GM21723 (cell line): ENCODE data around the gene MAPK1.
"Not testable (repeated sequence)": the region's sequence is repeated elsewhere in the genome, so short reads cannot be mapped to it uniquely, and the experiment has no call there.

ENCODE experiments used
- ATAC-seq: cut with Tn5 transposase; IDR thresholded peaks from one replicate; pipeline ENCODE4 v1.9.1; 2021; ENCODE audit warnings: mild to moderate bottlenecking, moderate library complexity; ENCODE audit not compliant: unreplicated experiment

The MAPK1 gene

GRCh38 chr22:21793716-21794115 is 73.7 kb downstream of the MAPK1 start:
- ATAC-seq, result not testable (repeated sequence)

- ATAC-seq, result peak; percentile 61
Observed at GRCh38 chr22:21791635-21792625, 75.5 kb downstream of the MAPK1 start.

- ATAC-seq, result not testable (repeated sequence)
Observed at GRCh38 chr22:21790849-21791610, 76.4 kb downstream of the MAPK1 start.

GRCh38 chr22:21790359-21790758 is 77.1 kb downstream of the MAPK1 start:
- ATAC-seq, result no peak

- ATAC-seq, result not testable (repeated sequence)
Observed at GRCh38 chr22:21787565-21787964, 79.9 kb downstream of the MAPK1 start.

- ATAC-seq, result no peak
Observed at GRCh38 chr22:21780259-21780658, 87.2 kb downstream of the MAPK1 start.

- ATAC-seq, result no peak
Observed at GRCh38 chr22:21779444-21779843, 88.0 kb downstream of the MAPK1 start.

- ATAC-seq, result no peak
Observed at GRCh38 chr22:21778705-21779363, 88.6 kb downstream of the MAPK1 start.

- no peak for ATAC-seq
Observed at GRCh38 chr22:21771631-21771976, 95.8 kb downstream of the MAPK1 start.

- no peak for ATAC-seq
Observed at GRCh38 chr22:21768435-21768834, 99.0 kb downstream of the MAPK1 start.

GRCh38 chr22:21766691-21767462 is 100.6 kb downstream of the MAPK1 start:
- no peak for ATAC-seq

GRCh38 chr22:21765909-21766529 is 101.4 kb downstream of the MAPK1 start:
- ATAC-seq, result no peak

GRCh38 chr22:21764038-21764804 is 103.2 kb downstream of the MAPK1 start:
- no peak for ATAC-seq

GRCh38 chr22:21762712-21763581 is 104.5 kb downstream of the MAPK1 start:
- ATAC-seq, result no peak

GRCh38 chr22:21761994-21762680 is 105.3 kb downstream of the MAPK1 start:
- no peak for ATAC-seq

- ATAC-seq, result no peak
Observed at GRCh38 chr22:21761086-21761485, 106.4 kb downstream of the MAPK1 start.

- no peak for ATAC-seq
Observed at GRCh38 chr22:21760640-21761039, 106.8 kb downstream of the MAPK1 start.
